ENCODE measurements around the gene AIRE.
"Not testable (repeated sequence)": the region's sequence is repeated elsewhere in the genome, so short reads cannot be mapped to it uniquely, and the experiment has no call there.

The AIRE gene

DNA sequence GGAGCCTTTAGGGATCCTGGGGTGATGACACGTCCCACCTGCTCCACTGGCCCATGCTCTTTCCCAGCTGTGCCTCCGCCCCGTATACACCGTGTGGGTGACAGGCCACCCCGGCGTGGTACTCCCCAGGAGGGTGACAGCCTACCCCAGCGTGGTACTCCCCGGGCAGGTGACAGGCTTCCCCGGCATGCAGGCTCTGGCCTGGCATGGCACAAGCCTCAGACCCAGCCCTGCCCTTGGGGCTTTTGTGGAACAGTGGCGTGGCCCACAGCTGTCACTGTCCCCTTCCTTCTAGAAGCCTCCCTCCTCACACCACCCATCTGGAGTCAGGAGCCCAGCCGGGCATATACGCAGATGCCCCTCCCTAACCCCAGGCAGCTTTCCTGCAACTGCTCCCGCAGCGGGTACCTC lies 9.5 kb downstream of the AIRE start:
- H3K4me1 Mint-ChIP-seq, result peaks cover 65% of the 10 kb centered on the region
- H3K27ac Mint-ChIP-seq, result no peak overlapping the region
- ATAC-seq (no peak), DNase-seq (no peak)
- no peaks in the 10 kb centered on the region for H3K27me3 Mint-ChIP-seq
- H3K9me3 Mint-ChIP-seq, result no peaks in the 10 kb centered on the region
- no peak overlapping the region for H3K4me3 Mint-ChIP-seq

DNA sequence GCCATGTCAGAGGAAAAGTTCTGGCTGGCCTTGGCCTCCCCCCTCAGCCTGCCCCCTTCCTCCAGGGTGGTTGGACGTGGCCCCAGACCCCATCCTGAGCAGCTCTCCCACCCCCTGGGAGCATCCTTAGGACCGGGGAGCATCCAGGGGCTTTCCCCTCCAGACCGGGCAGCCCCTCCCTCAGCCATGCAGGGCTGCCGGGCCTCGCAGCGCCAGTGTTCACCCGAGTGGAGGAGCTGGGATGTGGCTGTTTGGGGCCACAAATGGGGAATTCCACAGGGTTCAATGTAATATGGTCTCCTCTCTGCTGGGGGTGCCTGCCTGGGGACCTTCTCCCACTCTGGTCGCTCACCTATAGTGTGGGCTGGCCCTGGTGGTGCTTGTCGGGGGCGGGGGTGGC lies 10.0 kb downstream of the AIRE start:
- Mint-ChIP-seq H3K27me3 (no peaks in the 10 kb centered on the region), H3K9me3 (no peaks in the 10 kb centered on the region), H3K4me3 (no peak overlapping the region), H3K27ac (no peak overlapping the region), H3K4me1 (peaks cover 66% of the 10 kb centered on the region)
- DNase-seq (no peak), ATAC-seq (no peak)

DNA sequence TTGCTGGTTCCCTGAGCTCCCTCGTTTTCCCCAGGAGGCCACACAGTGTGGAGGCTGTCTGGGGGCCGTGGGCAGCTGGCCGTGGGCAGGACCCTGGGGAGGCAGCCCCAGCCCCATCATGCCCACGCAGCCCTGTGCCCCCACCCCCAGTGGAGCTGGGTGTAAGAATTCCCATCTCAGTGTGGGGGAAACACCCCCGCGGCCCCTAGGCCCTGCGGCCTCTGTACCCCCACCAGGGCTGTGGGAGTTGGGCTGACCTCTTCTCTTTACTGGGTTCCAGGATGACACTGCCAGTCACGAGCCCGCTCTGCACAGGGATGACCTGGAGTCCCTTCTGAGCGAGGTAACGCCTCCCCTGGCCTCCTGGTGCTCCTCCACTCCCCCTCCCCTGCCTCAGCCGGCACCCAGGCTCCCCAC lies 10.4 kb downstream of the AIRE start:
- H3K4me1 Mint-ChIP-seq, result peaks cover 70% of the 10 kb centered on the region
- no peak overlapping the region for H3K4me3 Mint-ChIP-seq
- ATAC-seq (no peak), DNase-seq (no peak)
- H3K27me3 Mint-ChIP-seq, result no peaks in the 10 kb centered on the region
- H3K27ac Mint-ChIP-seq, result no peak overlapping the region
- H3K9me3 Mint-ChIP-seq, result no peaks in the 10 kb centered on the region

DNA sequence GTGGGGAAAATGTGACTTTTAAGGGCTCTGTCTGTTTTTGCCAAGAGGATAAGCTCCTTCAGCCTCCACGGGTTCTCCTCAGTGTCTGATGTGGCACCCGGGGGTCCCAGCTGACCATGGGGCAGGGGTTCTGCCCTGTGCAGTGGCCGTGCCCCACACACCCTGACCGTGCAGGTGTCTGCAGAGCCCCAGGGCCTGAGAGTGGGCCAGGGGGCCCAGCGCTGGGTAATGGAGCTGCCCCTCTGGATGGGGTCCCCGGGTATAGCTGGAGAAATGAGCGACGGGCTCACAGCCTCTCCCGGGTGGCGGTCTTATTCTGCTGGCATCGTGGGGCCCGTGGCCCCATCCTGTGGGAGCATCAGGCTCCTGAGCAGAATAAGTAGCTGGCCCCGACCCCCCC lies 11.2 kb downstream of the AIRE start:
- ATAC-seq (no peak), DNase-seq (no peak)
- Mint-ChIP-seq H3K9me3 (no peaks in the 10 kb centered on the region), H3K27me3 (no peaks in the 10 kb centered on the region), H3K4me1 (peaks cover 74% of the 10 kb centered on the region), H3K4me3 (no peak overlapping the region), H3K27ac (no peak overlapping the region)

DNA sequence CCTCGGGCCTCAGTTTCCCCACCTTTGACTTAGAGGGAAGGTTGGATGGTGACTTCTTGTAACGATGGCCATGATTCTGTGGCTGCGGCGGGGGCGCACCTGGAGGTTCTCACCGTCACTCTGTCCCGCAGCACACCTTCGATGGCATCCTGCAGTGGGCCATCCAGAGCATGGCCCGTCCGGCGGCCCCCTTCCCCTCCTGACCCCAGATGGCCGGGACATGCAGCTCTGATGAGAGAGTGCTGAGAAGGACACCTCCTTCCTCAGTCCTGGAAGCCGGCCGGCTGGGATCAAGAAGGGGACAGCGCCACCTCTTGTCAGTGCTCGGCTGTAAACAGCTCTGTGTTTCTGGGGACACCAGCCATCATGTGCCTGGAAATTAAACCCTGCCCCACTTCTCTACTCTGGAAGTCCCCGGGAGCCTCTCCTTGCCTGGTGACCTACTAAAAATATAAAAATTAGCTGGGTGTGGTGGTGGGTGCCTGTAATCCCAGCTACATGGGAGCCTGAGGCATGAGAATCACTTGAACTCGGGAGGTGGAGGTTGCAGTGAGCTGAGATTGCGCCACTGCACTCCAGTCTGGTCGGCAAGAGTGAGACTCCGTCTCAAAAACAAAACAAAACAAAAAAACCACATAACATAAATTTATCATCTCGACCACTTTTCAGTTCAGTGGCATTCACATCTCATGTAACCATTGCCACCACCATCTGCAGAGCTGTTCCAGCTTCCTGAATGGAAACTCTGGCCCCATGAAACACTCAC lies 12.0 kb downstream of the AIRE start:
- Mint-ChIP-seq H3K4me3 (peak overlapping the region; percentile 41 to 87), H3K27ac (peak overlapping the region; percentile 33 to 71), H3K9me3 (no peaks in the 10 kb centered on the region), H3K27me3 (no peaks in the 10 kb centered on the region), H3K4me1 (peaks cover 74% of the 10 kb centered on the region)
- DNase-seq, result peak; percentile 64 to 73
- ATAC-seq, result peak; percentile 45

DNA sequence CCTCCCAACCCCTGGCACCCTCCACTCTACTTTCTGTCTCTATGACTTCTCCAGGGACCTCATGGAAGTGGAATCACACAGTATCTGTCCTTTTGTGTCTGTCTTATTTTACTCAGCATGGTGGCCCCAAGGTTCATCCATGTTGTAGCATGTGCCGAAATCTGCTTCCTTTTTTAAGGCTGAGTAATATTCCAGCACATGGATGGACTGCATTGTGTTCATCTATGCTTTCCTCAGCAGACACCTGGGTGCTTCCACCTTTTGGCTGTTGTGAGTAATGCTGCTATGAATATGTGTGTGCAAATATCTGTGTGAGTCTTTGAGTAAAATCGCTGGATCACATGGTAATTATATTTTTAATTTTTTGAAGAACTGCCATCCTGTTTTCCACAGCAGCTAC lies 12.6 kb downstream of the AIRE start:
- peak overlapping the region; percentile 11 to 87 for H3K4me3 Mint-ChIP-seq

DNA sequence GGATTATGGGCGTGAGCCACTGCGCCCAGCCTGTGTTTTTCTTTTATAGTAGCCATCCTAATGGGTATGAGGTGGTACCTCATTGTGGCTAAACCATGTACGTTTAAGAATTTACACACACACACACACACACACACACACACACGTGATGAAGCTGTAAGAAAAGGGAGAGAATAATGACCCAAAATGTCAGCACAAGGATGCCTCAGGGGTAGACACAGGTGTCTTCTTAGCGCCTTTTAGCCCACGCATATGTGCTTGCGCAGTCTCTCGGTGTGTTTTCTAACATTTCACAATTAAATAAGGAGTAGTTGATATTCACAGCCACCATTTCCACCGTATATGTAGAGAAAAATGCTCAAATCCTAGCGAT lies 13.4 kb downstream of the AIRE start:
- Mint-ChIP-seq H3K9me3 (no peaks in the 10 kb centered on the region), H3K4me3 (peak overlapping the region; percentile 87 to 91), H3K4me1 (peaks cover 78% of the 10 kb centered on the region), H3K27me3 (no peaks in the 10 kb centered on the region), H3K27ac (peak overlapping the region; percentile 88 to 91)
- peak in 1 of 2 donors; percentile 27 for DNase-seq
- ATAC-seq, result no peak

More for the DNA sequence above, 12.6 kb downstream of the AIRE start:
- Mint-ChIP-seq H3K27me3 (no peaks in the 10 kb centered on the region), H3K4me1 (peaks cover 75% of the 10 kb centered on the region), H3K9me3 (no peaks in the 10 kb centered on the region), H3K27ac (no peak overlapping the region)
- DNase-seq (no peak), ATAC-seq (no peak)

DNA sequence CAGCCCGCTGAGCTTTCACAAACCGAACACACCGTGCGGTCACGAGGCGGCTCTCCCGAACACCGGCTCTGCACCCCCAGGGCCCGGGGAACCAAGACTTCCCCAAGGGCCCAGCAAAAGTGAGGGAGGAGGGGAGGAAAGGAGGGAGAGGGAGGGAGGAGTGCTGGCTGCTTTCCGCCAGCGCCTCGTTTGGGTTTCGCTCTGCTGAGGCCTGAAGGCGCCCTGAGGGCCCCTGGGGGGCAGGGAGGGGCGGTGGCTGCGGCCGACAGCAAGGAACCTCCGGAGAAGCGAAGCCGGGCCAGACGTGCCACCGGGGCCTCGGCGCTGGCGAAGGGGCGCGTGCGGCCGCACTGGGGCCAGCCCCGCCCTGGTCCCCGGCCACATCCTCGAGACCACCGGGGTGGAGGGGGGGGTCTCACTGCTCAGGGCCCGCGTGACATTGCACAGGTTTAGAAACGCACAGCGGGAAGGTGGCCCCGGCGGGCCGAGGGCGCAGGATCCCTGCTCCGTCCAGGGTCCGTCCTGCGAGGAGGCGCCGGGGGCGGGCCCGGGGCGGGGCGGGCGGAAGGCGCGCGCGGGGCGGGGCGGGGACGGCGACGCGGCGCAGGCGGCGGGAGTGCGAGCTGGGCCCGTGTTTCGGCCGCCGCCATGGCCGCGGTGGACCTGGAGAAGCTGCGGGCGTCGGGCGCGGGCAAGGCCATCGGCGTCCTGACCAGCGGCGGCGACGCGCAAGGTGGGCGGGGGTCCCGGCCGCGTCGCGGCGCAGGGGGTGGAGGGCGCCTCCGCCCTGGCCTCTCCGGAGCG lies 14.0 kb downstream of the AIRE start, which contains the start of gene PFKL:
TSS of gene PFKL (plus strand) at position 596 of the 804 bp plus-strand sequence. CDS start at position 649, 53 bp downstream.
- ATAC-seq, result peak; percentile 75
- peaks cover 77% of the 10 kb centered on the region for H3K4me1 Mint-ChIP-seq
- H3K4me3 Mint-ChIP-seq, result peak within 1 kb of the TSS; percentile 87 to 91
- peak within 1 kb of the TSS; percentile 88 to 91 for H3K27ac Mint-ChIP-seq
- no peaks in the 10 kb centered on the region for H3K27me3 Mint-ChIP-seq
- no peaks in the 10 kb centered on the region for H3K9me3 Mint-ChIP-seq
- peak; percentile 71 for DNase-seq

DNA sequence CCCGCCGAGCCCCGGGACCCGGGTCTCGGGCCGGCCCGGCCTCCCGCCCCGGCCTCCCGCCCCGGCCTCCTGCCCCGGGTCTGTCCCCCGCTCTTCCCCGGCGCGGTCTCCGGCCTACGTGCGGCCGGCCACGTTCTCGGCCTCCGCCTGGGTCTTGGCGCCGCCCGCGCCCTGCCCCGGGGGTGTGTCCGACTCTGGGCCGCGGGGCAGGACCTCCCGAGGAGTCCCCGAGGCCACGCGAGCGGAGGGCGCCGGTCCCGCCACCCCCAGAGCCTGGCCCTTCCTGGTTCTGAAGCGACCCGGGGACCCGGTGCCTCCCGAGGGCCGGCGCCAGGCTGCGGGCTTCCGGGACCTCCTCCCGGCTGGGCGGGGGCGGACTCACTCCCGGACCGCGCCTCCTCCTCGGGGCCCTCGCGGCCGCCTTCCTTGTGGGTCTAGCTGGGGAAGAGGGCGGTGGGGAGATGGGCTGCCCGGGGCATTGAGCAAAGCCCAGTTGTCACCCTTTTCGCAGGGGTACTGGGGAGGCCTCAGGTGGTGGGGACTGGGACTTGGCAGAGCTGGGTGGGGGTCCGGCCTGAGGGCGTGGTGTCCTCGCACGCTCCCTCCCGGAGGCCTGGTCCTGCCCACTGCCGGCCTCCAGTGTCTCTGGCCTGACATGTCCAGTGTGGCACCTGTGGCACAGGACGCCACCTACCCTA lies 14.7 kb downstream of the AIRE start:
- Mint-ChIP-seq H3K9me3 (no peaks in the 10 kb centered on the region), H3K27me3 (no peaks in the 10 kb centered on the region), H3K27ac (peak overlapping the region in 1 of 2 donors; percentile 65), H3K4me3 (peak overlapping the region; percentile 82 to 91), H3K4me1 (peaks cover 75% of the 10 kb centered on the region)
- ATAC-seq, result peak; percentile 39
- DNase-seq, result peak; percentile 41 to 55

DNA sequence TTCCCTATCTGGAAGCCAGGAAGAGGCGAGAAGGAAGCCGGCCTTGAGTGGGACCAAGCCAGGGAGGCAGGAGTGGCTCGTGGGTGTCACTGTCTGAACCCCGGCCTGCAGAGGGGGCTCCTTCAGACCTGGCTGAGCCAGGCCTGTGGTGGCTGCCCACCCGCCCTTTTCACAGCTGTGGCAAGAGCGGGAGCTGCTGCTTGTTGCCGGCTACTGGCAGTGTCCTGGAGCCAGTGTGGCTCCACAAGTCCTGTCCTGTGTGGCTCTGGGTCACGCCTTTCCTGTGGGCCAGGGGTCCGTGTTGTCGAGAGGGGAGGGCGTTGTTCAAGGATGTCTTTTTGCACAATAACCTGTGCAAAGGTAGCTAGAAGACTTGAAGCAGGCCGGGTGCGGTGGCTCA lies 15.5 kb downstream of the AIRE start:
- no peak overlapping the region for H3K27ac Mint-ChIP-seq
- no peaks in the 10 kb centered on the region for H3K27me3 Mint-ChIP-seq
- H3K4me1 Mint-ChIP-seq, result peaks cover 68% of the 10 kb centered on the region
- DNase-seq (no peak), ATAC-seq (no peak)
- peak overlapping the region; percentile 82 to 91 for H3K4me3 Mint-ChIP-seq
- H3K9me3 Mint-ChIP-seq, result no peaks in the 10 kb centered on the region

DNA sequence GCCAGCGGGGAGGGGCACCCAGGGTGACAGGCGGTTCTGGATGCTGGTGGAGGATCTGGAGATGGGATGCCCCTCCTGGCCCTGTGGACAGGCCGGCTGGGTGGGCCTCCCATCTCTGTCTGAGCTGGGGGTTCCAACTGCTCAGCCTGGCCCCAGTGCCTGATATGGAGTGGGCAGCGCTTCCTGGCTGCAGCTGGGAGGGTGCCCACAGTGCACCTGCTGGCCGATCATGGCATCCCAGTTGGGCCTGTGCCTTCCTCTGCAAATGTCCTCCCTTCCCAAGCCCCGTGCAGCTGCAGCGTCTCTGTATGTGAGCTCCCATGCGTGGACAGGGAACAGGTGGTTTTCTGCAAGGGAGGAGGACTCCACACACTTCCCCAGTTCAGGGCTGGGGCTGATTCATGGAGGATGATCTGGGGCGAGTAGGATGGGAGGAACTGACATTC lies 16.3 kb downstream of the AIRE start:
- H3K27ac Mint-ChIP-seq, result peak overlapping the region in 1 of 2 donors; percentile 27
- H3K9me3 Mint-ChIP-seq, result no peaks in the 10 kb centered on the region
- ATAC-seq, result no peak
- no peak for DNase-seq
- peaks cover 67% of the 10 kb centered on the region for H3K4me1 Mint-ChIP-seq
- no peaks in the 10 kb centered on the region for H3K27me3 Mint-ChIP-seq
- peak overlapping the region in 1 of 2 donors; percentile 91 for H3K4me3 Mint-ChIP-seq

DNA sequence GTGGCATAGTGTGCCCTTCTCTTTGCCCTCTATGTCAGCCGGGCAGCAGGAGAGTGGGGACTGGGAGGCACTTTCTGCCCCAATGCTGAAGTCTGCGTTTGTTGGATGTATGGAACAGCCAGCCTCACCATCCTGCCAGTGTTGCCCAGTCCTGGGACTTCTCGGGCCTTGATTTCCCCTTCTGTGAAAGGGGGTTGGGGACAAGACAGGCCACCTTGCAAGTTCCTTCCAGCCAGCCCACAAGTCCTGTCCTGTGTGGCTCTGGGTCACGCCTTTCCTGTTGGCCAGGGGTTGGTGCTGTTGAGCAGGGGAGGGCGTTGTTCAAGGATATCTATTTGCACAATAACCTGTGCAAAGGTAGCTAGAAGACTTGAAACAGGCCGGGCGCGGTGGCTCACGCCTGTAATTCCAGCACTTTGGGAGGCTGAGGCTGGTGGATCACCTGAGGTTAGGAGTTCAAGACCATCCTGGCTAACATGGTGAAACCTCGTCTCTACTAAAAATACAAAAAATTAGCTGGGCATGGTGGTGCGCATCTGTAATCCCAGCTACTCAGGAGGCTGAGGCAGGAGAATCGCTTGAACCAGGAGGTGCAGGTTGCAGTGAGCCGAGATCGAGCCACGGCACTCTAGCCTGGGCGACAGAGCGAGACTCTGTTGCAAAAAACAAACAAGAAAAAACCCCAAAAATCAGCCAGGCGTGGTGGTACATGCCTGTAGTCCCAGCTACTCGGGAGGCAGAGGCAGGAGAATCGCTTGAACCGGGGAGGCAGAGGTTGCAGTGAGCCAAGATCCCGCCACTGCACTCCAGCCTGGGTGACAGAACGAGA lies 17.1 kb downstream of the AIRE start:
- not testable (repeated sequence) for DNase-seq

DNA sequence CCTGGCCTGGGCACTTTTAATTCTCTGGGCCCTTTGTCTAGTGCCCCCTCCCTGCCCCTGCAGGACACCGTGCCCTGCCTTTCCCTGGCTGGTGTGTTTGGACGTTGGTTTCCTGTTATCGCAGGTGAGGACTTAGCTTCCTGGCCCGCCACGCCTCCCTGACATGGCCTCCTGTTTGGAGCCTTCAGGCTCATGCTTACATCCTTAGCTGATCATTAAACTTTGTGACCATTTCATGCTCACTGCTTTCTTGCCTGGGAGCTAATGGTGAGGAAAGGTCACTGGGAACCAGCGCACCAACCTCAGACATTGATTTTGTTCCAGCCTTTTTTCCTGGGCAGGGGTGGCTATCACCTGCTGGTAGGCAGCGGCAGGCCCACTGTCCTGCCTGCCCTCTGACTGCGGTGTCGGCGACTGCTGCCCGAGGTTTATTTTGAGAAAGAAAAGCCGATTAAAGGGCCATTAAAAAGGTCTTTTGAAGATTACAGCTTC lies 17.9 kb downstream of the AIRE start:
- H3K4me1 Mint-ChIP-seq, result peaks cover 65% of the 10 kb centered on the region
- ATAC-seq, result no peak
- H3K27ac Mint-ChIP-seq, result peak overlapping the region; percentile 48 to 75
- peak overlapping the region in 1 of 2 donors; percentile 35 for H3K4me3 Mint-ChIP-seq
- no peaks in the 10 kb centered on the region for H3K9me3 Mint-ChIP-seq
- H3K27me3 Mint-ChIP-seq, result no peaks in the 10 kb centered on the region
- no peak for DNase-seq

More for the DNA sequence above, 17.1 kb downstream of the AIRE start:
- H3K27me3 Mint-ChIP-seq, ATAC-seq, H3K9me3 Mint-ChIP-seq, H3K27ac Mint-ChIP-seq: not testable (repeated sequence)
- Mint-ChIP-seq H3K4me3 (peak overlapping the region in 1 of 2 donors; percentile 91), H3K4me1 (peaks cover 69% of the 10 kb centered on the region)

DNA sequence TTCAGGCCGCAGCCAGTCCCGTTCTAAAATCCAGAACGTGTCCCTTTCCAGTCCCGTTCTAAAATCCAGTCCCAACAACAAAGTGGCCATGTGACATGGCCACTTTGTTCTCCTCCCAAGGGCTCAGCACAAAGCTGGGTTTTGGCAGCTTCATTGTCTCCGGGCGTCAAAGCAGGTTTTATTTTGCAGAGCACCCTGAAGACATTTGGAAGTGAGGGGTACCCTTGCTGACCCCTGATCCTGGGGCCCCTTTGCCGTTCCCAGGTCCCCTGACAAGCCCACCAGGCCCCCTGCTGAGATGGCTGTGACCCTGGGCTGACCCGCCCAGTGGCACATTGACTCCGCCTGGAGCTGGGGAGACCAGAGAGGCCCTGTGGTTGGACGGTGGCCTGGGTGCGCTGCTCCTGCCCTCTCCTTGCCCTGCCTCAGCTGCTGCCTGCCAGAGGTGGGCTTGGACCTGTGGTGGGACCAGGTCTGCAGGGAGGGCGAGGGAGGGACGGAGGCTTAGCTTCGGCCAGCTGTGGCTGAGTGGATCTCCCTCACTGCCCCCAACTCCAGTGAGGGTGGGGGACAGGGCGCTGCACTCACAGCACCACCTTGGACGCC lies 18.4 kb downstream of the AIRE start:
- Mint-ChIP-seq H3K4me3 (no peak overlapping the region), H3K27ac (no peak overlapping the region), H3K4me1 (peaks cover 59% of the 10 kb centered on the region), H3K9me3 (no peaks in the 10 kb centered on the region), H3K27me3 (no peaks in the 10 kb centered on the region)
- ATAC-seq (no peak), DNase-seq (no peak)
